BJ (cell line): ENCODE measurements around the gene PPP3CA. TPM values are rescaled to one million over a fixed set of nuclear protein-coding genes. Genes with fewer than 3 reads are reported as not detected.

Experiments
- CTCF ChIA-PET: fragments of 350-600 bp; formaldehyde crosslinking; extraction: SDS; loops from one replicate; lab custom pipeline; 2021; ENCODE audit warnings: antibody characterized with exemption, inconsistent platforms; lab: Yijun Ruan, JAX
- POLR2A ChIA-PET: fragments of 300-600 bp; sonication (Branson Sonifier 250); formaldehyde crosslinking; extraction: SDS; loops from one replicate; lab custom pipeline; 2021; ENCODE audit warnings: antibody characterized with exemption; lab: Charles Lee
- DNase-seq: peaks from one replicate; pipeline ENCODE4 v3.0.0-alpha.2; 2011; ENCODE audit warnings: low read depth
- H3K27me3 ChIP-seq: 2 replicates; pipeline ENCODE4 v1.6.0; 2011; ENCODE audit warnings: low read length; ENCODE audit not compliant: control insufficient read depth, insufficient read depth
- H3K36me3 ChIP-seq: 2 replicates; pipeline ENCODE4 v1.5.1; 2011; ENCODE audit warnings: low read length; ENCODE audit not compliant: control insufficient read depth, insufficient read depth
- H3K4me3 ChIP-seq: 2 replicates; pipeline ENCODE4 v1.5.1; 2011; ENCODE audit warnings: low read depth, mild to moderate bottlenecking, control low read depth, low read length
- polyA plus RNA-seq: library from polyadenylated mRNA; depleted of rRNA; stranded (reverse); fragments of >200 nt; gene quantifications from 2 replicates; pipeline ENCODE4 v1.2.3, GENCODE V29; 2011
- TF ChIP-seq, protein P1 (sequence below): IDR thresholded peaks from 2 replicates; pipeline ENCODE4 v1.5.1; 2011; ENCODE audit warnings: low read depth, mild to moderate bottlenecking, control low read depth, inconsistent platforms, low read length, moderate library complexity; ENCODE audit not compliant: insufficient read depth

The PPP3CA gene
- polyA plus RNA-seq, 1 experiment, result 10.6 TPM

DNA sequence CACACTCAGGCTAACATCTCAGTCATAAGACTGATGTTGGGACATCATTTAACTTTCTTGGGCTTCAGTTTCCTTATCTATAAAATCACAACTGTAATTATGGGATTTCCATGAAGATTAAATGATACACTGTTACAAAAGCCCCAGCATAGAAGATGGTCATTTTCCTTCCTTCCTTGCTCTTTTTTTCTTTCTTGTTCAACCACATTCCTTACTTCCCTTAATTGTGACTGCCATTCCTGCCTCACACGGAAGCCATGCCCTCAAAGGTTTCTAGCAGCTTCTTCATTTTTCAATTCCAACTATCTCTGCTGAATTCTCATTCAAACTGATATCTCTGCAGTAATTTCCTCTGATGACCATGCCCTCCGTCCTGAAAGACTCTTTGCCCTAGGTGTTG lies 311.8 kb downstream of the PPP3CA start:
- H3K27me3 ChIP-seq, result no peaks in the 10 kb centered on the region
- DNase-seq, result no peak
- TF ChIP-seq, protein P1, sequence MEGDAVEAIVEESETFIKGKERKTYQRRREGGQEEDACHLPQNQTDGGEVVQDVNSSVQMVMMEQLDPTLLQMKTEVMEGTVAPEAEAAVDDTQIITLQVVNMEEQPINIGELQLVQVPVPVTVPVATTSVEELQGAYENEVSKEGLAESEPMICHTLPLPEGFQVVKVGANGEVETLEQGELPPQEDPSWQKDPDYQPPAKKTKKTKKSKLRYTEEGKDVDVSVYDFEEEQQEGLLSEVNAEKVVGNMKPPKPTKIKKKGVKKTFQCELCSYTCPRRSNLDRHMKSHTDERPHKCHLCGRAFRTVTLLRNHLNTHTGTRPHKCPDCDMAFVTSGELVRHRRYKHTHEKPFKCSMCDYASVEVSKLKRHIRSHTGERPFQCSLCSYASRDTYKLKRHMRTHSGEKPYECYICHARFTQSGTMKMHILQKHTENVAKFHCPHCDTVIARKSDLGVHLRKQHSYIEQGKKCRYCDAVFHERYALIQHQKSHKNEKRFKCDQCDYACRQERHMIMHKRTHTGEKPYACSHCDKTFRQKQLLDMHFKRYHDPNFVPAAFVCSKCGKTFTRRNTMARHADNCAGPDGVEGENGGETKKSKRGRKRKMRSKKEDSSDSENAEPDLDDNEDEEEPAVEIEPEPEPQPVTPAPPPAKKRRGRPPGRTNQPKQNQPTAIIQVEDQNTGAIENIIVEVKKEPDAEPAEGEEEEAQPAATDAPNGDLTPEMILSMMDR, result no peak
- CTCF ChIA-PET, result interaction anchor here (0.6 to 1.5 kb wide), 2 partner anchors 10 to 146 kb away, joined by 3 to 4 read pairs; no protein-coding TSS in a partner anchor
- POLR2A ChIA-PET, result no interaction called here
- H3K4me3 ChIP-seq, result no peak overlapping the region
- H3K36me3 ChIP-seq, result peaks cover 1% of the 10 kb centered on the region; the same call in 1 of the 2 replicates

DNA sequence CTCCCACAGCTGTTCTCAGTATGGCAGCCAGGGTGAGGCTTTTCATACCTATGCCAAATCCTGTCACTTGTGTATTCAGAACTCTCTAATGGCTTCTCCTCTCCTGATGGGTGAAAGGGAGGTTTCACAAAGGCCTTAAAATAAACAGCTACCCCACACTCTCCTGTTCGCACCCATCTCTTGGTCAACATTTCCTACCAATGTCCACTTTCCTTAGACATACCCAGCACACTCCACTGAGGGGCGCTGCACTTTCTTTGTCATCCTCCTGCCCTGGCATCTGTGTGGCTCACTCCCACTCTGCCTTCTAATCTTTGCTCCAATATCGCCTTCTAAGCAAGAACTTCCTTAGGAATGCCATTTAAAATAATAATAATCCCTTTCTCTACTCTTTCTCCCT lies 313.3 kb downstream of the PPP3CA start:
- TF ChIP-seq, protein P1, result no peak
- H3K27me3 ChIP-seq, result no peaks in the 10 kb centered on the region
- H3K36me3 ChIP-seq, result peaks cover 1% of the 10 kb centered on the region; the same call in 1 of the 2 replicates
- no peak for DNase-seq
- ChIA-PET POLR2A (no interaction called here), CTCF (interaction anchor here (1.5 kb wide), 1 partner anchor 8 kb away, joined by 4 read pairs; no protein-coding TSS in a partner anchor)
- no peak overlapping the region for H3K4me3 ChIP-seq

DNA sequence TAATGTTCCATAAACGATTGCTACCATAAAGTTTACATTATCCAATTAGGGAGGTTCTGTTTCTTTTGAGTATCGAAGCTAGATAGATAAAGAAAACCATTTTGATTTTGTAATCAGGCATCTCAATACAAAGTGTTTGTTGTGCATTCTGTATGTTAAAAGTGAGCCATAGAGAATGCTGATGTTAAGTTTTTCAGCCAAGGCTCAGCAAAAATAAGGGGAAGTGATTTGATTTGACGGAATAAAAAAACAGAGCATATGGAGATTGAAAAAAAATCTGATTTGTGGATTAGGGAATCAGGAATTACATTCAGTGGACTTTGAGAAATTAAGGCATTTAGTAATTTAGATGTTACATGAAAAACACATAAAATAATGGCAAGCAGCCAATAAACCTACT lies 314.8 kb downstream of the PPP3CA start:
- Histone ChIP-seq H3K4me3 (no peak overlapping the region), H3K27me3 (no peaks in the 10 kb centered on the region), H3K36me3 (peaks cover 1% of the 10 kb centered on the region; the same call in 1 of the 2 replicates)
- TF ChIP-seq, protein P1, result no peak
- no peak for DNase-seq
- ChIA-PET CTCF (no interaction called here), POLR2A (no interaction called here)

DNA sequence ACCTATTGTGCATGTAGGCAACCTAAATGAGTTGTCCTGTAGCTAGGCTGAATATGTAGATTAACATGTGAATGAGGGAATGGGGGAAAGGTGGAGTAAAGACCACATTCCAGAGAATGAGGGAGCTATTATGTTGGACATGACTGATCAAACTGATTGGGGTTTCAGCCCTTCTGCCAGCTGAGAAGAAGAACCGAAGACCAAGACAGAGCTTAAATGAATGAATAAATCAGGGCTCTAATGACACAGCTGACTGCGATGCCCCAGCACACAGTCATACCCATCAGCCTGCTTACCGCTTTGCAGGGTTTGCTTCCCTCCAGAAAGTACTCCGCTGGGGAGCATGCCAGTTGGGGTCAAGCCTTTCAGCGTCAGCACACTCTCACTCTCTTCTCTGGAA lies 315.4 kb downstream of the PPP3CA start:
- DNase-seq, result no peak
- H3K4me3 ChIP-seq, result no peak overlapping the region
- CTCF ChIA-PET, result no interaction called here
- TF ChIP-seq, protein P1, result no peak
- H3K27me3 ChIP-seq, result no peaks in the 10 kb centered on the region
- POLR2A ChIA-PET, result no interaction called here
- H3K36me3 ChIP-seq, result peaks cover under 1% of the 10 kb centered on the region; the same call in 1 of the 2 replicates

DNA sequence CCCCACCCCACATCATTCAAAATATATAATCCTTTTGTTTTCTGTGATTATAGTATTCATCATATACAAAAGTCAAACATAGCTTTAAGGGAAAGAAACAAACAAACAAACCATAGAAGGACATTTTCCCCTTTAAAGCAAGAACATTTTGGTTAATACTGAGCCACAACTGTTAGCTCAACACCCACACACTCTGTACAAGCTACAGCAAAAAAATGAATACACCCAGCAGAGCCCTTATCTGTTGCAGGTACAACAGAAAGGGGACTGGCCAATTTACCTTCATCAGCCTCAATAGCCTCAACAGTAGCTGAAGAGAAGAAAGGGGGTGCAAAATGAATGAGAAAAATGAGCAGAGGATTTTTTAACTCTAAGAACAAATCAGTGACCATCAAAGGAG lies 318.4 kb downstream of the PPP3CA start:
- H3K4me3 ChIP-seq, result no peak overlapping the region
- H3K27me3 ChIP-seq, result no peaks in the 10 kb centered on the region
- peaks cover 1% of the 10 kb centered on the region; the same call in 1 of the 2 replicates for H3K36me3 ChIP-seq
- ChIA-PET POLR2A (interaction anchor here (0.6 kb wide), 1 partner anchor 44 kb away, joined by 10 read pairs; no protein-coding TSS in a partner anchor), CTCF (interaction anchor here (0.6 to 1.0 kb wide), 2 partner anchors 15 to 1010 kb away, joined by 3 to 4 read pairs; no protein-coding TSS in a partner anchor)
- TF ChIP-seq, protein P1, result no peak
- DNase-seq, result no peak
